ENCODE data around the gene PRSS33.

The PRSS33 gene

DNA sequence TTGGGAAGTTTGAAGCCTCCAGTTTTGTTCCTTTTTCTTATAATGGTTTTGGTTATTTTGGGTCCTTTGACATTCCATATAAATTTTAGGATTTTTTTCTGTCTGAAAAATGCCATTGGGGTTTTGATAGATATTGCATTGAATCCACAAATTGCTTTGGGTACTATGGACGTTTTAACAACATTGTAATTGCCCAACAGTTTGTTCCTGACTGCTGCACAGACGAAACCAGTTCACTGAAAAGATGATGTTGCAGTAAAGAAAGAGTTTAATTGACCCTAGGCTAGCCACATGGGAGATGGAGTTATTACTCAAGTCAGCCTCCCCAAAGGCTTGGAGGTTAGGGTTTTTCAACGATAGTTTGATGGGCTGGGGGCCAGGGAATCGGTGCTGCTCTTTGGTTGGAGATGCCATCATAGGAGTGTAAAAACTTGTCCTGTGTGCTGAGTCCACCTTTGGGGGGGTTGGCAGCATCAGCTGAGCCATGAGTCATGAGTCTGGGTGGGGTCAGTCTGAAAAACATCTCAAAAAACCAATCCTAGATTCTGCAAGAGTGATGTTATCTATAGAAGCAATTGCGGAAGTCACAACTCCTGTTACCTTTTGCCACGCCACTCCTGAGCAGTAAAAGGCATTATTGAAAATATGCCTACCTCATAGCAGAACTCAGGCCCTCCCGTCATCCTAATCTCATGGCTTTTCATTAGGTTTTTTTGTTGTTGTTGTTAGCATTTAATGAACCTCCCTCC is 8.2 kb upstream of the PRSS33 start:
- DNase-seq, result no peak

DNA sequence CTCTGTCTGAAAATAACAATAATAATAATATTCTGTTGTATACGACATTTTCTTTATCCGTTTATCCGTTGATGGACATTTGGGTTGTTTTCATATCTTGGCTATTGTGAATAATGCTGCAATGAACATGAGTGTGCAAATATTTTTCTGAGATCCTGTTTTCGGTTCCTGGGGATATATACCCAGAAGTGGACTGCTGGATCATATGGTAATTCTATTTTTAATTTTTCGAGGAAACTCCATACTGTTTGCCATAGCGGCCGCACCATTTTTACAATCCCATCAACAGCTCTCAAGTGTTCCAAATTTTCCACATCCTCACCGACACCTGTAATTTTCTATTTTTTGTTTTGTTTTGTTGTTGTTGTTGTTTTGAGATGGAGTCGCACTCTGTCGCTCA is 5.6 kb upstream of the PRSS33 start:
- DNase-seq, result no peak

- no peak for DNase-seq
Measured at GRCh38 chr16:2791174-2791573, 3.8 kb upstream of the PRSS33 start.

DNA sequence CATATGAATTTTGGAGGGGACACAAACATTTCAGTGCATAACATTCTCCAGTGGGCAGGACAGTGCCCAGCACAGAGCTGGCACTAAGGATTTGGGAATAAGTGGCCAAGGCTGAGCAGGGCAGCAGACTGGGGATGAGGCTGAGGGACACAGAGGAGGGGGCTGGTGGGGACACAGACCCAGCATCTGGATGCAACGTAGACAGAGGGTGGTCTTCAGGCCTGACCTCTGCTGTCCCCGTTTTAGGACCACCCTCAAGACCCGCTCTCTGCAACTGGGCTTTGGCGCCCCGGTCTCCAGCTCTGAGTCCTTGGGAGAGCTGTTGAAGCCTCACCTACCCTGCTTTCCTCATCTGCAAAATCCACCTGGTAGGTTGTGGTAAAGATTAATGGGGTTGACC is 3.3 kb upstream of the PRSS33 start:
- DNase-seq, result no peak

DNA sequence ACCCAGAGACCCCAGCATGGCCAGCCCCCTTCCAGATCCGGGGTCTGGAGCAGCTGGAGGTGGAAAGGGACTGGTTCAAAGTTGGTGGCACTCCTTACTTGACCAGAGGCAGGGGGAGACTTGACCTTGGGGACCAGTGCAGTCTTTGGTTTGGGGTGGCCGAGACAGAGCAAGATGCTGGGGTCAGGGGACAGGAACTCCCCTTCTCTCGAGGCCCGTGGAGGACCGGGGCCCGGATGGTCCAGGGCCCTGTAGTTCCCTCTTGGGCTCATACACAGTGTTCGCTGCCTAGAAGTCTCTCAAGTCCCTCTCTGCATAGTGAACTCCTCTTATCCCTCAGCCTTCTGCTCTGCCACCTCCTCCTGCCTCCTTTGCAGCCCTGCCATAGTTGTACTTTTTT is 601 bp upstream of the PRSS33 start:
- no peak for DNase-seq

- no peak for DNase-seq
Measured at GRCh38 chr16:2786826-2787151, 571 bp downstream of the PRSS33 start.

DNA sequence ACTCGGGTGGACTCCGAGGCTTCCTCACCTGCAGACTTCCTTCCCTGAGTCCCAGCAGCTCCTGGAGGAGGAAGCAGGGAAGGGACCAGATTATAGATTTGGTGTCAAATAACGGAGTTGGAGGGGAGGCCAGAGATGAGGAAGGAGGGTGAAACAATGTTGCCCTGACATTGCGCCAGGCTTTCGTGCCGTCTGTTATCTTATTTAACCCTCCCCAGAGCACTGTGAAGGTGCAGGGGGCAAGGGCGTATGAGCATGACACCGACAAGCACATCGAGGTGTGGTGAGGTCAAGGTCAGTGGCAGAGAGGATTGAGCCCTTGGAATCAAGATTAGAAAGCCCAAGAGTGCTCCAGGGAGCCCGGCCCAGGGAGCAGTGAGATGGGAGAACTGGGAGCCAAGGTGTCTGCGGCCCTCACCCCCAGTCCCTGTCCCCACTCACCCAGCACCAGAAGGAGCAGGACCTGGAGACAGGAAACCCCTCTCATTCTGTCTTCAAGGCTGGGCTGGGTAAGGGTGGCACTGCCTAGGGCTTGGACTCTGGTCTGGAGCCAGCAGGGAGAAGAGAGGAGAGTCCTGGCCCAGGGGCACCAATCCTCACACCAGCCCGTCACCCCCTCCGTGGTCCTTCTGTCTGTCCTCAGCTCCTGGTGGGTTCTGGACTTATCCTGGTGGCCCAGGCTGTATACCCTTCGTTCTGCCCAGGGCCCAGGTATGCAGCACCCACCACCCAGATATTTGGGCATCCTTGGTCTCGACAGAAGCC is 1.1 kb downstream of the PRSS33 start:
- DNase-seq, result no peak

DNA sequence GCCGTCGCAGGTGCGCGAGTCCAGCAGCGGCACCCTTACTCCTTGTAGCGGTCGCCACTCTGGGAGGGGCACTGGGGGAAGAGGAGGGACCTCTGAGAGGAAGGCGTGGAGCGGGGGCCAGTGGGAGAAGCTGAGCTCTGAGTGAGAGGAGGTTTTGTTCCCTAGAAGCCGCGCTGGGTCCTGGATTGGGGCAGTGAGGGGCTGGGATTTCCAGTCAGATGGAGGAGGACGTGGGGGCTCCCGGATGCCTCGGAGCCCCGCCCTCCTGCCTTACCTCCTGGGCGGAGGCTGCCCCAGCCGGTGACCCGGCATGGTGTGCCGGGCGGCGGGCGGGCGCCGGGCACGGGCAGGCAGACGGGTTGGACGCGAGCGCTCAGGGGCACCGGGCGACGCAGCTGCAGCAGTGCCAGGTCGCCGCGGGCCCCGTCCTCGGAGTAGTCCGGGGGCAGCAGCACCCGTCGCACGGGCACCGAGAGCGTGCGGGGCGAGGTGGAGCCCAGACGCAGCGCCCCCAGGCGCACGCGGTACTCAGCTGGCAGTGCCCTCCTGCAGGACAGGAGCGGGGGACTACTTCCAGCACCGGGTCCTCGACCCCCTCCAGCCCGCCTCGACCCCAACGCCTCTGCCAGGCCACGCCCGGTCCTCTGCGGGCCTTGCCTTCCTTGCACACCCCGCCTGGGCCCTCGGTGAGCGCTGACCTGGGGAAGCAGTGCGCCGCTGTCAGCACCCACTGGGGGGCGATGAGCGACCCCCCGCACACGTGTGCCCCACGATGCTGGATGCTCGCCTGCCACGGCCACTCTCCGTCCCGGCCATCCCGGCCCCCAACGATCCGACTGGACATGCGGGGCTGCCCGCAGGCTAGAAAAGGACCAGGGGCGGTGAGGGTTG is 2.0 kb downstream of the PRSS33 start:
- DNase-seq, result no peak

DNA sequence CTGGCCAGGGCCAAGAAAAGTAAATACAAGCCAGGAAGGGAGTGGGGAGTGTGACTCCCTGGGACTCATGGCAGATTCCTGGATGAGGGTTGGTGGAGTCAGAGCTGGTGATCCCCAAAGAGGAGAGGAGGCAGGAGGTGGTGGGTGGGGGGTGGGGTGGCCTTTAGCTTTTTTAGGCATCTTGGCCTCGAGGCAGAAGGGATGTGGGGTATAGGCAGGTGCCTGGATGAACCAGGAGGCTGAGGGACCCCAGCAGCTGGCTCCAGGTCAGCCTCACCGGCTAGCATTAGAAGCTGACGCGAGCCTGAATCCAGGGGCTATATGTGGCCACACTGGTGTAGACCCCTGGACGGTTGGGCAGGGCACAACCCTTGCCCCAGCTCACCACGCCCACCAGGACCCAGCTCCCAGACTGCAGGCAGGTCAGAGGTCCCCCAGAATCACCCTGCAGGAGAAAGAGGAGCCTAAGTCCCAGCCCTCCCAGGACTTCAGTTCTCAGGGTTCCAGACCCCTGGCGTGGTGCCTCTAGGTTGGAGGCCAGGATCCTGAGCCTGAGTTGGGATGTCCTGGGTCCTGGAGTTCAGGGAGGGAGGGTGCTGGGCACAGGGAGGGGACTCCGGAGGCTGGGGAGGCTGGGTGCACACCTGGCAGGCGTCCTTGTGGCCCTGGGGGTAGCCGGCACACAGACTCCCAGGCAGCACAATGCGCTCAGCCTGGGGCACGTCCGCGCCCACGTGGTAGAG is 2.8 kb downstream of the PRSS33 start:
- no peak for DNase-seq

DNA sequence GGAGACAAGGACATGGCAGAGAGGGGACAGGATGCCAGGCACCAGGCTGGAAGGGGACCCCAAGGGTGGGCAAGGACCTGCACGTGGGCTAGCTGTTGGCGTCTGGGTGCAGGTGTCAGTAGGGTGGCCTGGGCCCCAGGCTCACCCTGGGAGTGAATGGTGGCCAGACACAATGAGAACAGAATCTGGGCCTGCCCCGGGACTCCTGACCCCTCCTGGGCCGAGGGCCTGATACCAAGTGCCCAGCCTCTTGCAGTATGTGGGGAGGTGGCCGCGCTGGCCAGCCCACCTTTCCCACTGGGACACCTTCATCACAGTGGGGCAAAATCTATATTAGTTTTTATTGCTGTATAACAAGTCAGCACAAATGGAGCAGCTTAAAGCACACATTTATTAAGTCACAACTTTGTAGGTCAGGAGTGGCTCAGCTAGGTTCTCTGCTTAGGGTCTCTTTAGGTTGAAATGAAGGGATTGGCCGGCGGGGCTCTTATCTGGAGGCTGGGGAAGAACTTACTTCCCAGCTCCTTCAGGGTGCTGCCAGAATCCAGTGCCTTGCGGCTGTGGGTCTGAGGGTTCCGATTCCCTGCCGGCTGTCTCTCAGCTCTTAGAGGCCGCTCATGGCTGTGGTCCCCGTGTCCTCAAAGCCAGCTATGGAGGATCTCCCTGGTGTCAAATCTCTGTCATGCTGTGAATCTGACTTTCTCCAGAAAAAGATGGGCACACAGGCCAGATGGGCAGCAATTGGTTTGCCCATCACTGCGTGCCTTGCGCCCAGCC is 3.6 kb downstream of the PRSS33 start:
- no peak for DNase-seq

GRCh38 chr16:2782583-2783351 is 4.6 kb downstream of the PRSS33 start:
- DNase-seq, result no peak

DNA sequence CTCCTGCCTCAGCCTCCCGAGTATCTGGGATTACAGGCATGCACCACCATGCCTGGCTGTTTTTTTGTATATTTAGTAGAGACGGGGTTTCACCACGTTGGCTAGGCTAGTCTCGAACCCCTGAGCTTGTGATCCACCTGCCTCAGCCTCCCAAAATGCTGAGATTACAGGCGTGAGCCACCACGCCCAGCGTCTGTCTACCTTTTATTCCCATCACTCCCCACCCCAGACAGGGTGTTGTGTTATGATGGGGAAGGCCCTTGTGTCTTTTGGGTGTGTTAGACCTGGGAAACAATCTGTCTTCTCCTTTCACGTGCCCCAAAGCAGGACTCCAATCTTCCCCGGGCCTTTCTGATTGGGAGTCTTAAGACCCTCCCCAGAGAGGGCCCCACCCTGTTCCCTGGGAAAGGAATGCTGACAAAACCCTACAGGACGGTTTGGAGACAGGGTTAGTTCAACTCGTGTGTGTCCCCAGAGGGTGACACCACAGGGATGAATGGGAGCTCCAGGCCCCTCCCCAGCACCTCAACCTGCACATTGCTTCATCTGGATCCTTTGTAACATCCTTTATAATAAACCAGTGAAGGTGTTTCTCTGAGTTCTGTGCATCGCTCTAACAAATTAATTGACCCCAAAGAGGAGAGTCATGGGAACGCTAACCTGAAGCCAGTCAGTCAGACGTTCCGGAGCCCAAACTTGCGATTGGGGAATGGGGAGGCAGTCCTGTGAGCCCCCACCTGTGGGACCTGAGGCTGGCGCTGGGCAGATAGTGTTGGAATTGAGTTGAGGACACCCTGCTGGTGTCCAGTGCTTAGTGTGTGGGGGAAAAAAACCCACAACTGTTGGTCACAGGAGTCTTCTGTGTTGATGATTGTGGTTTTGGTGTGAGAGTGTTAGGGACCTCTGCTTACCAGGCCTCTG is 7.1 kb downstream of the PRSS33 start:
- DNase-seq, result no peak

- DNase-seq, result no peak
Measured at GRCh38 chr16:2779151-2779920, 8.0 kb downstream of the PRSS33 start.

DNA sequence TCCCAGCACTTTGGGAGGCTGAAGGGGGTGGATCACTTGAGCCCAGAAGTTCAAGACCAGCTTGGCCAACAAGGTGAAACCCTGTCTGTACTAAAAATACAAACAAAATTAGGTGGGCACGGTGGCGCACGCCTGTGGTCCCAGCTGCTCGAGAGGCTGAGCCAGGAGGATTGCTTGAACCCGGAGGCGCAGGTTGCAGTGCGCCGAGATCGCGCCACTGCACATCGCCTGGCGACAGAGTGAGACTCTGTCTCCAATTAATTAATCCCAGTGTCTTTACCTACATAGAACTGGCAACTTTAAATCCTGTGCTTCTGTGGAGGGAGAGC is 8.8 kb downstream of the PRSS33 start:
- DNase-seq, result no peak

GRCh38 chr16:2777903-2778629 is 9.3 kb downstream of the PRSS33 start:
- no peak for DNase-seq

DNA sequence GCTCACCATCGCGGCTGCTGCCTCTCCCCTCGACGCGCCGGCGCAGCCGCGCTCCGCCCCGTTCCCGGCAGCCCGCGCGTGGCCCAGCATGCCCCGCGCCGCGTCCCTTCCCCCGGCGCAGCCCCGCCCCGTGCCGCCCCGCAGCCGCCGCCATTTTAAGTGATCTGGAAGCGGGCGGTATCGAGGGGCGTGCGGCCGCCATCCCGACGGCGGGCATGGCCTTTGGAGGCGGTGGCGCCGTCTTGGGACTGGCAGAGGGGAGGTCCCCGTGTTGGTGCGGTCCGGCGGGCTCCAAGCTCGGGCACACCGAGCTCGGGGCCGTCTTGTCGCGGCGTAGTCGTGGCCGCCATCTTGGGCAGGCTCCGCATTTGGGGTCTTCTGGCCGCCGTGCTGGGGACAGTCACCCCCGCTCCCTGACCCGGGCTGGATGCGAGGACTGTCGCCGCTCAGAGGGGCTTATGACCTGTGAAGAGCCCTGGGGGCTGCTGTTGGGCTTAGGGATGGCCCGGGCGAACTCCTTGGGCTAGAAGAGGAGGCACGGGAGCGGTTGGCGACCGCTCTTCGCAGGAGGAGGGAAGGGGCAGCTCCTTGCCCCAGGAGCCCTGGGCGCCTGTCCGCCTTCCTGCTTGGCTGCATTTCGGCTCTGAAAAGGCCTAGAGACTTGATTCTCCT is 10.0 kb downstream of the PRSS33 start, which contains the start of gene ELOB:
ELOB (minus strand) TSS at position 50 of the 672 bp plus-strand sequence; CDS start at position 9, 41 bp downstream.
- DNase-seq, result peak; percentile 75

DNA sequence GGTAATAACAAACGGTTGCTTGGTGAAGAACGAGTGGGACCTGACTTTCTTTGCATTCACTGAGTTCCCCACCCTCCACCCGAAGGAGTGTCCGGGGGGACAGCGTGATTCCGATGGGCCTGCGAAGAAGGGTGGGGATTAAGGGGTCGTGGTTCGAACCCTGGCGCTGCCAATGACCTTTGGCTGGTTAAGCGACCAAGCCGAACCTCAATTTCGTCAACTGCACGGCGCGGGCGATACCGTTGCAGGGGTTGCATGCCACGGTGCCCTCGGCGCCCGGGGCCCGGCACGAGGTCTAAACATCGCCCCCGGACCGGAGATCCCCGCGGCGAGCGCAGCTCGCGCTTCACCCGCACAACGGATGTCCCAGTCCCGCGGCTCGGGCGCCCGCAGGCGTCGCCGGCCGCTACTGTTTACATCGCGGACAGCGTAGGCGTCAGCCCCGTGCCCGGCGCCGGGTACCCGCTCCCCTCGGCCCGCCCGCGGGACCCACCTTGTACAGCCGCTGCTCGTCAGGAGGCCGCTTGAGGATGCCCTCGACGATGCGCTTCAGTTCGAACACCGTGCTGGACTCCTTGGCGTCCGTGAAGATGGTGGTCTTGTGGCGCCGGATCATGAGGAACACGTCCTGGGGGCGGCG is 10.7 kb downstream of the PRSS33 start:
- DNase-seq, result no peak
